ENCODE data around the gene SLC46A3.
A peak's percentile ranks its signal among the peaks of the same experiment; 100 is the strongest.

Gene SLC46A3

DNA sequence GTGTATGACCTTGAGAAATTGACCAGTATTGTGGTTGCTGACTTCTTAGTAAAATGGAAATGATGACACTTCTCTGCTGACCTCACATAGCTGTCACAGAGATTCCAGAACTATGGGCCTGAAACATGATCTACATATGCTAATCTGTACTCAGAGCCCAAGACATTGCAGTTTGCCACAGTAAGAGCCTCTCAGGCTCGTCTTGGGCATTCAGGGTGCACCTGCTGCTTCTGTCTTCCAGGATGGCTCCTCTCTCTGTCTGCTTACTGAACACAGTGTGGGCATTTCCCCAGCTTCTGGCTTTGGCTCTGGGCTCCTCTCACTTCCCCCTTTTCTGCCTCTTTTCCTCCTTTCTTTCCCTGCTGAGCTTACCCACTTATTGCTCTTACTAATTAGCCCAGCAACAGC is 22.3 kb upstream of the SLC46A3 start:
- ATAC-seq: peak; percentile 58; the same call in 2 of the 3 replicates

DNA sequence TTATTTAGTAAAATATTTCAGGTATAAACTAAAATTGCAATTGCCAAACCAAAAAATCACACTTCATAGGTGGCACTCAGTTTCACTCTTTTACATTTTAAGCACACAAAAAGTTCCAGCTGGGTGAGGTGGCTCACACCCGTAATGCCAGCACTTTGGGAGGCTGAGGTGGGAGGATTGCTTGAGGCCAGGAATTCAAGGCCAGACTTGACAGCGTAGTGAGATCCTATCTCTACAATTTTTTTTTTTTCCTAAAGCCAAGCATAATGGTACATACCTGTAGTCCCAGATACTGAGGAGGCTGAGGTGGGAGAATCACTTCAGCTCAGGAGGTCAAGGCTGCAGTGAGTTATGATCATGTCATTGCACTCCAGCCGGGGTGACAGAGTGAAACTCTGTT is 20.6 kb upstream of the SLC46A3 start:
- ATAC-seq: no peak
- TF ChIP-seq RARB (CRISPR knock-in tag; IDR thresholded peaks at IDR 0.05) (no peak), ZNF8 (CRISPR knock-in tag; IDR thresholded peaks at IDR 0.05) (no peak), PPARA (CRISPR knock-in tag; IDR thresholded peaks at IDR 0.05; ENCODE audit: borderline replicate concordance) (no peak), GLIS3 (CRISPR knock-in tag; IDR thresholded peaks at IDR 0.05) (no peak), ARNTL (CRISPR knock-in tag; IDR thresholded peaks at IDR 0.05; ENCODE audit: borderline replicate concordance, low read depth) (no peak), ZC3H10 (CRISPR knock-in tag; IDR thresholded peaks at IDR 0.05) (no peak), CSDC2 (CRISPR knock-in tag; IDR thresholded peaks at IDR 0.05) (no peak), SNAI2 (CRISPR knock-in tag; IDR thresholded peaks at IDR 0.05) (no peak), ZFP30 (CRISPR knock-in tag; IDR thresholded peaks at IDR 0.05) (no peak), TOX (CRISPR knock-in tag; IDR thresholded peaks at IDR 0.05; ENCODE audit: borderline replicate concordance) (no peak), ZNF565 (CRISPR knock-in tag; conservative IDR thresholded peaks at IDR 0.05; ENCODE audit: low read depth) (no peak), ESRRG (CRISPR knock-in tag; IDR thresholded peaks at IDR 0.05) (no peak), ZFP3 (CRISPR knock-in tag; IDR thresholded peaks at IDR 0.05) (no peak), TCF4 (CRISPR knock-in tag; IDR thresholded peaks at IDR 0.05; ENCODE audit: borderline replicate concordance) (no peak)
- TF ChIP-seq, protein P1, sequence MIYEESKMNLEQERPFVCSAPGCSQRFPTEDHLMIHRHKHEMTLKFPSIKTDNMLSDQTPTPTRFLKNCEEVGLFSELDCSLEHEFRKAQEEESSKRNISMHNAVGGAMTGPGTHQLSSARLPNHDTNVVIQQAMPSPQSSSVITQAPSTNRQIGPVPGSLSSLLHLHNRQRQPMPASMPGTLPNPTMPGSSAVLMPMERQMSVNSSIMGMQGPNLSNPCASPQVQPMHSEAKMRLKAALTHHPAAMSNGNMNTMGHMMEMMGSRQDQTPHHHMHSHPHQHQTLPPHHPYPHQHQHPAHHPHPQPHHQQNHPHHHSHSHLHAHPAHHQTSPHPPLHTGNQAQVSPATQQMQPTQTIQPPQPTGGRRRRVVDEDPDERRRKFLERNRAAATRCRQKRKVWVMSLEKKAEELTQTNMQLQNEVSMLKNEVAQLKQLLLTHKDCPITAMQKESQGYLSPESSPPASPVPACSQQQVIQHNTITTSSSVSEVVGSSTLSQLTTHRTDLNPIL (CRISPR knock-in tag; IDR thresholded peaks at IDR 0.05; ENCODE audit: low read depth): no peak
- TF ChIP-seq, protein P2, sequence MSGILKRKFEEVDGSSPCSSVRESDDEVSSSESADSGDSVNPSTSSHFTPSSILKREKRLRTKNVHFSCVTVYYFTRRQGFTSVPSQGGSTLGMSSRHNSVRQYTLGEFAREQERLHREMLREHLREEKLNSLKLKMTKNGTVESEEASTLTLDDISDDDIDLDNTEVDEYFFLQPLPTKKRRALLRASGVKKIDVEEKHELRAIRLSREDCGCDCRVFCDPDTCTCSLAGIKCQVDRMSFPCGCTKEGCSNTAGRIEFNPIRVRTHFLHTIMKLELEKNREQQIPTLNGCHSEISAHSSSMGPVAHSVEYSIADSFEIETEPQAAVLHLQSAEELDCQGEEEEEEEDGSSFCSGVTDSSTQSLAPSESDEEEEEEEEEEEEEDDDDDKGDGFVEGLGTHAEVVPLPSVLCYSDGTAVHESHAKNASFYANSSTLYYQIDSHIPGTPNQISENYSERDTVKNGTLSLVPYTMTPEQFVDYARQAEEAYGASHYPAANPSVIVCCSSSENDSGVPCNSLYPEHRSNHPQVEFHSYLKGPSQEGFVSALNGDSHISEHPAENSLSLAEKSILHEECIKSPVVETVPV (CRISPR knock-in tag; IDR thresholded peaks at IDR 0.05): no peak
- TF ChIP-seq, protein P3, sequence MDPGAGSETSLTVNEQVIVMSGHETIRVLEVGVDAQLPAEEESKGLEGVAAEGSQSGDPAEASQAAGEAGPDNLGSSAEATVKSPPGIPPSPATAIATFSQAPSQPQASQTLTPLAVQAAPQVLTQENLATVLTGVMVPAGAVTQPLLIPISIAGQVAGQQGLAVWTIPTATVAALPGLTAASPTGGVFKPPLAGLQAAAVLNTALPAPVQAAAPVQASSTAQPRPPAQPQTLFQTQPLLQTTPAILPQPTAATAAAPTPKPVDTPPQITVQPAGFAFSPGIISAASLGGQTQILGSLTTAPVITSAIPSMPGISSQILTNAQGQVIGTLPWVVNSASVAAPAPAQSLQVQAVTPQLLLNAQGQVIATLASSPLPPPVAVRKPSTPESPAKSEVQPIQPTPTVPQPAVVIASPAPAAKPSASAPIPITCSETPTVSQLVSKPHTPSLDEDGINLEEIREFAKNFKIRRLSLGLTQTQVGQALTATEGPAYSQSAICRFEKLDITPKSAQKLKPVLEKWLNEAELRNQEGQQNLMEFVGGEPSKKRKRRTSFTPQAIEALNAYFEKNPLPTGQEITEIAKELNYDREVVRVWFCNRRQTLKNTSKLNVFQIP (CRISPR knock-in tag; IDR thresholded peaks at IDR 0.05; ENCODE audit: borderline replicate concordance, low read depth): no peak
- TF ChIP-seq, protein P4, sequence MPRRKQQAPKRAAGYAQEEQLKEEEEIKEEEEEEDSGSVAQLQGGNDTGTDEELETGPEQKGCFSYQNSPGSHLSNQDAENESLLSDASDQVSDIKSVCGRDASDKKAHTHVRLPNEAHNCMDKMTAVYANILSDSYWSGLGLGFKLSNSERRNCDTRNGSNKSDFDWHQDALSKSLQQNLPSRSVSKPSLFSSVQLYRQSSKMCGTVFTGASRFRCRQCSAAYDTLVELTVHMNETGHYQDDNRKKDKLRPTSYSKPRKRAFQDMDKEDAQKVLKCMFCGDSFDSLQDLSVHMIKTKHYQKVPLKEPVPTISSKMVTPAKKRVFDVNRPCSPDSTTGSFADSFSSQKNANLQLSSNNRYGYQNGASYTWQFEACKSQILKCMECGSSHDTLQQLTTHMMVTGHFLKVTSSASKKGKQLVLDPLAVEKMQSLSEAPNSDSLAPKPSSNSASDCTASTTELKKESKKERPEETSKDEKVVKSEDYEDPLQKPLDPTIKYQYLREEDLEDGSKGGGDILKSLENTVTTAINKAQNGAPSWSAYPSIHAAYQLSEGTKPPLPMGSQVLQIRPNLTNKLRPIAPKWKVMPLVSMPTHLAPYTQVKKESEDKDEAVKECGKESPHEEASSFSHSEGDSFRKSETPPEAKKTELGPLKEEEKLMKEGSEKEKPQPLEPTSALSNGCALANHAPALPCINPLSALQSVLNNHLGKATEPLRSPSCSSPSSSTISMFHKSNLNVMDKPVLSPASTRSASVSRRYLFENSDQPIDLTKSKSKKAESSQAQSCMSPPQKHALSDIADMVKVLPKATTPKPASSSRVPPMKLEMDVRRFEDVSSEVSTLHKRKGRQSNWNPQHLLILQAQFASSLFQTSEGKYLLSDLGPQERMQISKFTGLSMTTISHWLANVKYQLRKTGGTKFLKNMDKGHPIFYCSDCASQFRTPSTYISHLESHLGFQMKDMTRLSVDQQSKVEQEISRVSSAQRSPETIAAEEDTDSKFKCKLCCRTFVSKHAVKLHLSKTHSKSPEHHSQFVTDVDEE (CRISPR knock-in tag; IDR thresholded peaks at IDR 0.05): no peak
- TF ChIP-seq, protein P5, sequence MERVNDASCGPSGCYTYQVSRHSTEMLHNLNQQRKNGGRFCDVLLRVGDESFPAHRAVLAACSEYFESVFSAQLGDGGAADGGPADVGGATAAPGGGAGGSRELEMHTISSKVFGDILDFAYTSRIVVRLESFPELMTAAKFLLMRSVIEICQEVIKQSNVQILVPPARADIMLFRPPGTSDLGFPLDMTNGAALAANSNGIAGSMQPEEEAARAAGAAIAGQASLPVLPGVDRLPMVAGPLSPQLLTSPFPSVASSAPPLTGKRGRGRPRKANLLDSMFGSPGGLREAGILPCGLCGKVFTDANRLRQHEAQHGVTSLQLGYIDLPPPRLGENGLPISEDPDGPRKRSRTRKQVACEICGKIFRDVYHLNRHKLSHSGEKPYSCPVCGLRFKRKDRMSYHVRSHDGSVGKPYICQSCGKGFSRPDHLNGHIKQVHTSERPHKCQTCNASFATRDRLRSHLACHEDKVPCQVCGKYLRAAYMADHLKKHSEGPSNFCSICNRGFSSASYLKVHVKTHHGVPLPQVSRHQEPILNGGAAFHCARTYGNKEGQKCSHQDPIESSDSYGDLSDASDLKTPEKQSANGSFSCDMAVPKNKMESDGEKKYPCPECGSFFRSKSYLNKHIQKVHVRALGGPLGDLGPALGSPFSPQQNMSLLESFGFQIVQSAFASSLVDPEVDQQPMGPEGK (CRISPR knock-in tag; IDR thresholded peaks at IDR 0.05; ENCODE audit: borderline replicate concordance): no peak

More for the DNA sequence above, 22.3 kb upstream of the SLC46A3 start:
- TF ChIP-seq ISL1 (CRISPR knock-in tag; IDR thresholded peaks at IDR 0.05) (no peak), CSDC2 (CRISPR knock-in tag; IDR thresholded peaks at IDR 0.05) (no peak), ZNF8 (CRISPR knock-in tag; IDR thresholded peaks at IDR 0.05) (no peak), TCF4 (CRISPR knock-in tag; IDR thresholded peaks at IDR 0.05; ENCODE audit: borderline replicate concordance) (no peak), TOX (CRISPR knock-in tag; IDR thresholded peaks at IDR 0.05; ENCODE audit: borderline replicate concordance) (no peak), ARNTL (CRISPR knock-in tag; IDR thresholded peaks at IDR 0.05; ENCODE audit: borderline replicate concordance, low read depth) (no peak), ZNF70 (CRISPR knock-in tag; IDR thresholded peaks at IDR 0.05) (no peak), OSR1 (CRISPR knock-in tag; IDR thresholded peaks at IDR 0.05) (no peak), ZNF565 (CRISPR knock-in tag; conservative IDR thresholded peaks at IDR 0.05; ENCODE audit: low read depth) (no peak), ZFP3 (CRISPR knock-in tag; IDR thresholded peaks at IDR 0.05) (no peak)
- TF ChIP-seq, protein P2 (CRISPR knock-in tag; IDR thresholded peaks at IDR 0.05): no peak
- TF ChIP-seq, protein P5 (CRISPR knock-in tag; IDR thresholded peaks at IDR 0.05; ENCODE audit: borderline replicate concordance): no peak
- TF ChIP-seq, protein P3 (CRISPR knock-in tag; IDR thresholded peaks at IDR 0.05; ENCODE audit: borderline replicate concordance, low read depth): no peak

All from SK-N-SH treated with all-trans-retinoic acid at 6 μM for 48 hours (cell line).